Measurements from ENCODE around the gene CLASP1.

Gene CLASP1

DNA sequence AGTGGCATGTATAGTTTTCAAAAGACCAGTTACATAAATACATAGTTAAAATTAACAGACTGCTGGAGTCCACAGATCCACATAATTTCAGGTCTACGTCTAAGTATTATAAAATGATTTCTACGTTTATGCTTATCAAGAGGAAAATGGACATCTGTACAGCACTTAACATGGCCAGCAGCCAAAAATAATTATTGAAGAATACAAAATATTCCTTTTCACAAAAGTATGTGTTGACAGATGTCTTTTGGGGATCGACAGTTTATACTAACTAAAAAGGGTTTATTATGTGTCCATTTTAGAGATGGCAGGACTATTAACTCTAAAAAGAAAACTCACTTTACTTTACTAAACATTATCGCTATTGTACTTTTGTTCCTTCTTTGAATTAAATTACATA lies 231.4 kb downstream of the CLASP1 start:
- TF ChIP-seq, protein P1, sequence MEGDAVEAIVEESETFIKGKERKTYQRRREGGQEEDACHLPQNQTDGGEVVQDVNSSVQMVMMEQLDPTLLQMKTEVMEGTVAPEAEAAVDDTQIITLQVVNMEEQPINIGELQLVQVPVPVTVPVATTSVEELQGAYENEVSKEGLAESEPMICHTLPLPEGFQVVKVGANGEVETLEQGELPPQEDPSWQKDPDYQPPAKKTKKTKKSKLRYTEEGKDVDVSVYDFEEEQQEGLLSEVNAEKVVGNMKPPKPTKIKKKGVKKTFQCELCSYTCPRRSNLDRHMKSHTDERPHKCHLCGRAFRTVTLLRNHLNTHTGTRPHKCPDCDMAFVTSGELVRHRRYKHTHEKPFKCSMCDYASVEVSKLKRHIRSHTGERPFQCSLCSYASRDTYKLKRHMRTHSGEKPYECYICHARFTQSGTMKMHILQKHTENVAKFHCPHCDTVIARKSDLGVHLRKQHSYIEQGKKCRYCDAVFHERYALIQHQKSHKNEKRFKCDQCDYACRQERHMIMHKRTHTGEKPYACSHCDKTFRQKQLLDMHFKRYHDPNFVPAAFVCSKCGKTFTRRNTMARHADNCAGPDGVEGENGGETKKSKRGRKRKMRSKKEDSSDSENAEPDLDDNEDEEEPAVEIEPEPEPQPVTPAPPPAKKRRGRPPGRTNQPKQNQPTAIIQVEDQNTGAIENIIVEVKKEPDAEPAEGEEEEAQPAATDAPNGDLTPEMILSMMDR (IDR thresholded peaks at IDR 0.05), result no peak

- TF ChIP-seq, protein P1 (IDR thresholded peaks at IDR 0.05), result no peak
Measured at GRCh38 chr2:121415727-121416126, 233.5 kb downstream of the CLASP1 start.

GRCh38 chr2:121412349-121412748 lies 236.9 kb downstream of the CLASP1 start:
- TF ChIP-seq, protein P1 (IDR thresholded peaks at IDR 0.05), result no peak

- TF ChIP-seq, protein P1 (IDR thresholded peaks at IDR 0.05), result no peak
Measured at GRCh38 chr2:121409966-121410365, 239.3 kb downstream of the CLASP1 start.

GRCh38 chr2:121409388-121409787 lies 239.9 kb downstream of the CLASP1 start:
- TF ChIP-seq, protein P1 (IDR thresholded peaks at IDR 0.05), result no peak

DNA sequence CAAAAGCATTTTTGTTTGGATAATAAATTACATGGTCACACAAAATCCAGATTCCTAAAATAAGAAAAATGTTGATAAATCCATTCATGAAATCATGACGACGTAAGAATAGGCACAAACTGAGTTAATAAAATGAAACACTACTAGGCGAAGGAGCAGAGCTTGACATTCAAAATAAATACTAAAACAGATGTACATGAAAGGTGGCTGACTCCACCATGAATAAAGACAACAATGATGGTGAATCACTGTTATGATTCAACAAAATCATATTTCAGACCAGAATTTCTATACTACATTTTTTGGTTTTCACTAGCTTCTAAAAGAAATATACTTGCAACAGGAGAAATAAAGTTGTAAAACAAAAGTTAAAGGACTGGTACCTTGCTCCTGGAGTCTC lies 240.6 kb downstream of the CLASP1 start:
- TF ChIP-seq, protein P1 (IDR thresholded peaks at IDR 0.05), result no peak

GRCh38 chr2:121405233-121405632 lies 244.0 kb downstream of the CLASP1 start:
- TF ChIP-seq, protein P1 (IDR thresholded peaks at IDR 0.05), result no peak

DNA sequence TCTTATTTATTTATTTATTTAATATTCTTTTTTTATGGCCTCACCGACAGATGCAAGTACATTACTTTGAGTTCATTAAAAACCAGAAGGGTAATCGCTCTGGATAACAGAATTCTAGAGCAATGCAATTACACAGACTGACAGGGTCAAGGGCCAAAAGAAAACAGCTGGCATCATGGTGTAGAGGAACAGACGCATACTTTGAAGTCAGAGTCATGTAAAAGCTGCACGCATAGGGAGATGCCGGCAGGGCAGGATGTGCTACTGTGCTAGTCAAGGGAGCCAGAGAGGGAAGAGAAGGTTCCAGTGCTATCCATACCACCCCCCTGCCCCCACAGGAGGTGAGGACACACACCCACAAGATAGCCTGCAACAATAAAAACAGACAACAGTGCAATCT lies 249.1 kb downstream of the CLASP1 start:
- TF ChIP-seq, protein P1 (IDR thresholded peaks at IDR 0.05), result no peak
